CD14-positive monocyte (primary cell): ENCODE measurements around the gene HBD. TPM values are rescaled to one million over a fixed set of nuclear protein-coding genes. Genes with fewer than 3 reads are reported as not detected.

ENCODE experiments used
- DNase-seq, 3 donors: peaks; one replicate each; pipeline ENCODE4 v3.0.0-alpha.2; 2011 to 2022
- H2AFZ ChIP-seq: 2 replicates; pipeline ENCODE4 v1.6.0; 2012; ENCODE audit warnings: mild to moderate bottlenecking, low read depth, low read length, inconsistent platforms; ENCODE audit not compliant: insufficient read depth, poor library complexity, severe bottlenecking
- H3K27ac ChIP-seq, 2 donors: 1 replicate in 1 of 2; 2 replicates in 1 of 2; pipeline ENCODE4 v1.5.1; 2012 to 2013; ENCODE audit warnings: low read length in 2 of 2, control low read depth in 1 of 2, inconsistent platforms in 1 of 2, low read depth in 1 of 2, mild to moderate bottlenecking in 1 of 2
- H3K27me3 ChIP-seq, 2 donors: one replicate each; pipeline versions ENCODE4 v1.6.0 to v1.6.1; 2011 to 2013; ENCODE audit warnings: low read length in 2 of 2; ENCODE audit not compliant: control insufficient read depth in 2 of 2, insufficient read depth in 2 of 2
- H3K36me3 ChIP-seq, 2 donors: replicated peaks in 1 of 2; 1 replicate in 1 of 2; 2 replicates in 1 of 2; pipeline versions ENCODE4 v1.5.1 to v1.6.1; 2012 to 2013; ENCODE audit warnings: low read length in 2 of 2, control low read depth in 1 of 2, inconsistent platforms in 1 of 2, mild to moderate bottlenecking in 1 of 2; ENCODE audit not compliant: insufficient read depth in 2 of 2, control insufficient read depth in 1 of 2
- H3K4me1 ChIP-seq, 2 donors: 1 replicate in 1 of 2; 2 replicates in 1 of 2; pipeline versions ENCODE4 v1.5.1 to v1.6.1; 2012 to 2013; ENCODE audit warnings: low read length in 2 of 2, control low read depth in 1 of 2, inconsistent platforms in 1 of 2, mild to moderate bottlenecking in 1 of 2, moderate library complexity in 1 of 2; ENCODE audit not compliant: insufficient read depth in 2 of 2, control insufficient read depth in 1 of 2
- H3K4me2 ChIP-seq: replicated peaks from 2 replicates; pipeline ENCODE3; 2012; ENCODE audit warnings: low read length, moderate library complexity, mild to moderate bottlenecking; ENCODE audit not compliant: poor library complexity, severe bottlenecking; ENCODE audit errors: extremely low read depth
- H3K4me3 ChIP-seq, 3 experiments: fragments of 200-600 bp in 1 of 3; sonication (generic) in 1 of 3; replicated peaks in 1 of 3; 1 replicate in 2 of 3; 2 replicates in 1 of 3; pipeline ENCODE4 v1.5.1; 2011 to 2013; ENCODE audit warnings: low read length in 3 of 3, mild to moderate bottlenecking in 3 of 3, control low read depth in 2 of 3, low read depth in 2 of 3, inconsistent platforms in 1 of 3, moderate library complexity in 1 of 3
- H3K79me2 ChIP-seq: 2 replicates; pipeline ENCODE4 v1.6.0; 2012; ENCODE audit warnings: mild to moderate bottlenecking, control low read depth, inconsistent platforms, low read length, moderate library complexity; ENCODE audit not compliant: insufficient read depth
- H3K9ac ChIP-seq: 2 replicates; pipeline ENCODE4 v1.6.0; 2017; ENCODE audit warnings: low read length, mild to moderate bottlenecking; ENCODE audit not compliant: insufficient read depth, poor library complexity, severe bottlenecking
- H3K9me3 ChIP-seq, 2 donors: replicated peaks in 1 of 2; 1 replicate in 1 of 2; 2 replicates in 1 of 2; pipeline versions ENCODE4 v1.5.1 to v1.6.1; 2012 to 2013; ENCODE audit warnings: low read length in 2 of 2, control low read depth in 1 of 2; ENCODE audit not compliant: control insufficient read depth in 1 of 2, insufficient read depth in 1 of 2
- H4K20me1 ChIP-seq: 2 replicates; pipeline ENCODE4 v1.6.0; 2012; ENCODE audit warnings: mild to moderate bottlenecking, low read length, control low read depth, moderate library complexity; ENCODE audit not compliant: insufficient read depth
- H3K27ac Mint-ChIP-seq, 7 donors: one replicate each; pipeline ENCODE4 v1.8.0; 2020; ENCODE audit warnings: mild to moderate bottlenecking in 7 of 7, mixed read lengths in 7 of 7, moderate library complexity in 6 of 7, inconsistent platforms in 2 of 7
- H3K27me3 Mint-ChIP-seq, 3 donors: one replicate each; pipeline ENCODE4 v1.8.0; 2021 to 2022; ENCODE audit warnings: low read depth in 3 of 3, mild to moderate bottlenecking in 3 of 3, mixed read lengths in 3 of 3, moderate library complexity in 3 of 3, inconsistent platforms in 1 of 3
- H3K36me3 Mint-ChIP-seq, 2 donors: one replicate each; pipeline ENCODE4 v1.8.0; 2020; ENCODE audit warnings: mixed read lengths in 2 of 2, inconsistent platforms in 1 of 2, mild to moderate bottlenecking in 1 of 2
- H3K4me1 Mint-ChIP-seq: one replicate; pipeline ENCODE4 v1.8.0; 2020; ENCODE audit warnings: mild to moderate bottlenecking, mixed read lengths
- H3K4me3 Mint-ChIP-seq, 2 donors: one replicate each; pipeline ENCODE4 v1.8.0; 2020; ENCODE audit warnings: mild to moderate bottlenecking in 2 of 2, mixed read lengths in 2 of 2, moderate library complexity in 1 of 2
- H3K9me3 Mint-ChIP-seq, 7 donors: one replicate each; pipeline ENCODE4 v1.8.0; 2020 to 2022; ENCODE audit warnings: mixed read lengths in 7 of 7, mild to moderate bottlenecking in 6 of 7, moderate library complexity in 6 of 7, inconsistent platforms in 2 of 7
- CTCF ChIP-seq: fragments of 200-600 bp; IDR thresholded peaks from one replicate; pipeline ENCODE4 v1.8.0; 2022; ENCODE audit warnings: antibody characterized with exemption, mild to moderate bottlenecking
- WGBS: methylation state at CpG from one replicate; pipeline ENCODE4 v1.1.5; 2013; ENCODE audit warnings: missing lambda C conversion rate; ENCODE audit not compliant: insufficient coverage; 5-methylcytosine and 5-hydroxymethylcytosine counted together
- intact Hi-C, 2 donors: fragments of 100-400 bp; cut with micrococcal nuclease; formaldehyde crosslinking; loops; one replicate each; pipeline versions ENCODE4 v1.15.0 to v1.15.1; 2023
- polyA plus RNA-seq, 3 donors: library from polyadenylated mRNA; depleted of rRNA in 1 of 3; unstranded in 2 of 3; stranded (reverse) in 1 of 3; fragments of 300-500 nt in 2 of 3; fragments of >200 nt in 1 of 3; fragmentation: Illumina TruSeq in 2 of 3; gene quantifications; 1 replicate in 2 of 3; 2 replicates in 1 of 3; pipeline ENCODE4 v1.2.3, GENCODE V29; 2012 to 2021

Gene HBD
- polyA plus RNA-seq, 3 donors, result not detected

- H3K36me3 Mint-ChIP-seq, result no peaks in the 10 kb centered on the region
These were observed 6.2 kb downstream of the HBD start for GRCh38 chr11:5228124-5228523.

GRCh38 chr11:5227681-5228080, 6.6 kb downstream of the HBD start:
- H3K79me2 ChIP-seq, result no peaks in the 10 kb centered on the region
- WGBS, result no CpG with 5 or more reads among the region's 1 CpG
- no peaks in the 10 kb centered on the region for H3K36me3 Mint-ChIP-seq
- DNase-seq, result no peak
- no peak for TF ChIP-seq CTCF
- H3K27me3 Mint-ChIP-seq, result no peaks in the 10 kb centered on the region
- H2AFZ ChIP-seq, result no peak overlapping the region
- no peak overlapping the region for H3K4me2 ChIP-seq
- no peaks in the 10 kb centered on the region for H4K20me1 ChIP-seq
- no peak overlapping the region for H3K27ac Mint-ChIP-seq
- H3K4me3 ChIP-seq, result no peak overlapping the region
- peaks cover 0 to 1% (median 0%) of the 10 kb centered on the region in 7 donors for H3K9me3 Mint-ChIP-seq
- intact Hi-C loops, result no loop called here
- H3K27me3 ChIP-seq, result no peaks in the 10 kb centered on the region
- H3K4me1 Mint-ChIP-seq, result no peaks in the 10 kb centered on the region
- no peak overlapping the region for H3K27ac ChIP-seq
- H3K9me3 ChIP-seq, result no peaks in the 10 kb centered on the region
- no peak overlapping the region for H3K9ac ChIP-seq
- no peaks in the 10 kb centered on the region for H3K4me1 ChIP-seq
- no peak overlapping the region for H3K4me3 Mint-ChIP-seq
- H3K36me3 ChIP-seq, result no peaks in the 10 kb centered on the region

More at GRCh38 chr11:5228124-5228523, 6.2 kb downstream of the HBD start:
- Histone ChIP-seq H3K36me3 (no peaks in the 10 kb centered on the region), H3K9ac (no peak overlapping the region), H3K27me3 (no peaks in the 10 kb centered on the region), H4K20me1 (no peaks in the 10 kb centered on the region), H3K27ac (no peak overlapping the region), H3K9me3 (no peaks in the 10 kb centered on the region), H3K4me2 (no peak overlapping the region), H3K4me3 (no peak overlapping the region), H3K79me2 (no peaks in the 10 kb centered on the region), H2AFZ (no peak overlapping the region), H3K4me1 (no peaks in the 10 kb centered on the region)
- H3K4me3 Mint-ChIP-seq, result no peak overlapping the region
- H3K9me3 Mint-ChIP-seq, result peaks cover 0 to 1% (median 0%) of the 10 kb centered on the region in 7 donors
- TF ChIP-seq CTCF, result no peak
- no peaks in the 10 kb centered on the region for H3K27me3 Mint-ChIP-seq
- no peak for DNase-seq
- intact Hi-C loops, result no loop called here
- no CpG with 5 or more reads among the region's 5 CpGs for WGBS
- no peaks in the 10 kb centered on the region for H3K4me1 Mint-ChIP-seq
- no peak overlapping the region for H3K27ac Mint-ChIP-seq
